IPS-11a (cell line): Measurements from ENCODE around the gene MRPL49.
"Not testable (repeated sequence)": the region's sequence is repeated elsewhere in the genome, so short reads cannot be mapped to it uniquely, and the experiment has no call there.

Source experiments
- H3K4me3 ChIP-seq: one replicate; pipeline ENCODE4 v1.5.1; 2013; ENCODE audit warnings: low read depth, low read length, control low read depth

The MRPL49 gene

DNA sequence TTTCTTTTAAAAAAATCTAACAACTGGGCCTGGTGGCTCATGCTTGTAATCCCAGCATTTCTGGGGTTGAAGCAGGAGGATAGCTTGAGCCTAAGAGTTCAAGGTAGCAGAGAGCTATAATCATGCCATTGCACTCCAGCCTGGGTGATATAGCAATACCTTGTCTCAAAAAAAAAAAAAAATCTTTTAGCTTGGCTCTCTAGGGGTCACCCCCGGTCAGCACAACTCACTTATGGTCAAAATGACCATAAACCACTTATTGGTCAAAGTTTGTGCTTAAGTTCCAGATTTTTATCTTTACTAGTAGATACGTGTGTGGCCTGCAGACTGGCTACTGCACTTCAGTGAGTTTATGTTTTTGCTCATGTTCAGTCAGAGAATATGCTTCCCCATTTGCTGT lies 41.6 kb downstream of the MRPL49 start:
- no peak overlapping the region for H3K4me3 ChIP-seq

- H3K4me3 ChIP-seq = no peak overlapping the region
Observed at GRCh38 chr11:65165410-65166317, 43.5 kb downstream of the MRPL49 start.

- no peak overlapping the region for H3K4me3 ChIP-seq
Observed at GRCh38 chr11:65166893-65167292, 44.8 kb downstream of the MRPL49 start.

DNA sequence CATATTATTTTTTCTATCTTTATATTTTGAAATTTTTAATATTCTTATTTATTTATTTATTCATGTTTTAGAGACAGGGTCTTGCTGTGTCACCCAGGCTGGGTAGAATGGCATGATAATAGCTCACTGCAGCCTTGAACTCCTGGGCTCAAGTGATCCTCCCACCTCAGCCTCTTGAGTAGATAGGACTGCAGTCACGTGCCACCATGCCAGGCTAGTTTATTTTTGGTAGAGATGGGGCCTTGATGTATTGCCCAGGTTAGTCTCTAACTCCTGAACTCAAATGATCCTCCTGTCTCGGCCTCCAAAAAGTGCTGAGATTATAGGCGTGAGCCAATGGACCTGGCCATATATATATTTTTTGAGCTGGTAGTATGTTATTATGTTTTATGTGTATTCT lies 45.5 kb downstream of the MRPL49 start:
- no peak overlapping the region for H3K4me3 ChIP-seq

- H3K4me3 ChIP-seq = no peak overlapping the region
Observed at GRCh38 chr11:65169164-65169641, 47.1 kb downstream of the MRPL49 start.

DNA sequence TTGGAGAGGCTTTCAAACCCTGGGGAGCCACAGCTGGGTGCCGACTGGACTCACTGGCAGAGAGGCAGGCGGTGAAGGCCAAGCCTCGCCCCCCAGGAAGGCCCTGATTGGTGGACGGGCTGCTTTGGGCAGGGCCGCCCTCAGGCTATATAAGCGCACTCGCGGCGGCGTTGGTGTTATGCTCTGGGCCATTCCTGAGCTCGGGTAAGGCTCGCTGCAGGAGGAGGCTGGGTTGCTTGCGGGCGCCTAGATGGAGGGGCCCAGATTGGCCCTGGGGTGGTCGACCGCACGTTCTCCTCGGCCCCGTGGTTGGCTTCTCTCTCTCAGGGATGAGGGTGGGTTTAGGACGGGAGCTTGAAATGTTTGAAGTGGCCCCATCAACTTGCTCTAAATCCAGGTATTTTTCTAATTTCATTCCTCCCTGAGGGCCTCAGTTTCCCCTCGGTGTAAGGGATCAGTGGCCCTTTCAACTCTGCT lies 48.0 kb downstream of the MRPL49 start, which contains the start of gene SPDYC:
Gene SPDYC, plus strand, starts transcription at position 176 of the 477 bp plus-strand sequence. CDS start 1,125 bp downstream, outside the sequence.
- H3K4me3 ChIP-seq = no peak within 1 kb of the TSS

DNA sequence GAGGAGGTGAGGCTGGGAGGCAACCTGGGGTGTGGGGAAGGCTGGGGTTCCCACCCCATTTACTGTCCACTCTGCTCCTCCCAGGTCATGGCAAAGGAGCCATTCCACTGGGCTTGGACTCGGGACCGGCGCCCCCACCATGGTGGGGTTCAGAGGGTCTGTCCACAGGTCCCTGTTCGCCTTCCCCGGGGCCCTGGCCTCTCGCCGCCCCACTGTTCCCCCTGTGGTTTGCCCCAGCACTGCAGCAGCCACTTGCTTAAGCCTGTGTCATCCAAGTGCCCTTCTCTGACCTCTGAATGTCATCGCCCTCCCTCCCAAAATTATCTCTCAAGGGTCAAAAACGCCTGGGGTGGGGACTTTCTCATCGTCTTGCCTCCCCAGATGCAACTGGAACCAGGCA lies 50.5 kb downstream of the MRPL49 start:
- H3K4me3 ChIP-seq = no peak overlapping the region

- H3K4me3 ChIP-seq = not testable (repeated sequence)
Observed at GRCh38 chr11:65174571-65175010, 52.5 kb downstream of the MRPL49 start.
